HepG2 (cell line): ENCODE results near the gene DUSP2. TPM values are rescaled to one million over a fixed set of nuclear protein-coding genes. Genes with fewer than 3 reads are reported as not detected.

Source experiments
- ATAC-seq: fragments of 200-7000 bp; cut with Tn5 transposase; 3 replicates; pipeline ENCODE4 v1.9.1; 2020; ENCODE audit warnings: mild to moderate bottlenecking, moderate library complexity
- BruUV-seq: library from RNA; stranded (reverse); fragments of 400-500 nt; replicated peaks from 2 replicates; lab custom pipeline; 2021; lab: Mats Ljungman, UMichigan
- CTCF ChIA-PET: fragments of 300-600 bp; formaldehyde crosslinking; extraction: SDS; loops from one replicate; lab custom pipeline; 2021; ENCODE audit warnings: low total read pairs, inconsistent platforms, low intra/inter-chr PET ratio; lab: Yijun Ruan, JAX
- POLR2A ChIA-PET: fragments of 350-600 bp; sonication (Branson Sonifier 250); formaldehyde crosslinking; loops from one replicate; lab custom pipeline; 2020; ENCODE audit warnings: antibody characterized with exemption, inconsistent platforms; lab: Yijun Ruan, JAX
- DNase-seq: peaks from one replicate; pipeline ENCODE4 v3.0.0-alpha.2; 2015; ENCODE audit warnings: low spot score
- FAIRE-seq: peaks from 3 replicates; lab custom pipeline; 2011; peaks lifted over from hg19 to GRCh38; lab: Jason Lieb, UNC
- H2AFZ ChIP-seq: one replicate; pipeline ENCODE4 v1.6.1; 2011; ENCODE audit warnings: low read length, inconsistent platforms
- H3K27ac ChIP-seq: fragments of 300-600 bp; 3 replicates; pipeline ENCODE4 v1.8.0; 2011; ENCODE audit warnings: mixed run types, mild to moderate bottlenecking, mixed read lengths, low read length, inconsistent platforms; ENCODE audit not compliant: insufficient read depth; ENCODE audit errors: extremely low read length
- H3K27me3 ChIP-seq, 2 experiments: fragments of 200-600 bp in 1 of 2; 2 replicates in 1 of 2; 3 replicates in 1 of 2; pipeline versions ENCODE4 v1.6.0 to v1.8.0; 2011; ENCODE audit warnings: low read length in 2 of 2, mild to moderate bottlenecking in 2 of 2, moderate library complexity in 2 of 2, inconsistent platforms in 1 of 2; ENCODE audit not compliant: insufficient read depth in 2 of 2, control insufficient read depth in 1 of 2
- H3K36me3 ChIP-seq, 2 experiments: fragments of 200-600 bp in 1 of 2; replicated peaks in 1 of 2; 2 replicates in 1 of 2; 3 replicates in 1 of 2; pipeline versions ENCODE4 v1.5.1 to v1.8.0; 2011; ENCODE audit warnings: low read length in 2 of 2, inconsistent platforms in 1 of 2; ENCODE audit not compliant: insufficient read depth in 2 of 2, control insufficient read depth in 1 of 2
- H3K4me1 ChIP-seq: 2 replicates; pipeline ENCODE4 v1.5.1; 2012; ENCODE audit warnings: low read length, inconsistent platforms; ENCODE audit not compliant: insufficient read depth
- H3K4me2 ChIP-seq: 2 replicates; pipeline ENCODE4 v1.6.0; 2011; ENCODE audit warnings: low read depth, low read length, inconsistent platforms
- H3K4me3 ChIP-seq, 3 experiments: fragments of 200-600 bp in 1 of 3; sonication (generic), shearing (Covaris generic) in 1 of 3; replicated peaks in 1 of 3; 2 replicates each; pipeline ENCODE4 v1.5.1; 2011 to 2016; ENCODE audit warnings: low read length in 3 of 3, inconsistent platforms in 2 of 3, low read depth in 2 of 3, mild to moderate bottlenecking in 2 of 3, control low read depth in 1 of 3, mixed read lengths in 1 of 3; ENCODE audit not compliant: insufficient read depth in 1 of 3
- H3K79me2 ChIP-seq: one replicate; pipeline ENCODE4 v1.6.1; 2011; ENCODE audit warnings: low read length, inconsistent platforms; ENCODE audit not compliant: insufficient read depth
- H3K9ac ChIP-seq: 2 replicates; pipeline ENCODE4 v1.6.0; 2011; ENCODE audit warnings: mild to moderate bottlenecking, low read depth, low read length, inconsistent platforms; ENCODE audit not compliant: insufficient read depth
- H3K9me3 ChIP-seq: 2 replicates; pipeline ENCODE4 v1.5.1; 2012; ENCODE audit warnings: mild to moderate bottlenecking, low read length
- H4K20me1 ChIP-seq: 2 replicates; pipeline ENCODE4 v1.6.0; 2011; ENCODE audit warnings: inconsistent platforms, mild to moderate bottlenecking, low read length, moderate library complexity; ENCODE audit not compliant: insufficient read depth
- CREB1 ChIP-seq, 2 experiments: fragments of 450-650 bp in 1 of 2; IDR thresholded peaks; 2 replicates each; pipeline ENCODE4 v1.6.1; 2016 to 2017; ENCODE audit warnings: control low read depth in 1 of 2, mild to moderate bottlenecking in 1 of 2, missing compliant biosample characterization in 1 of 2, missing genetic modification characterization in 1 of 2
- GATA4 ChIP-seq: sonication (generic); IDR thresholded peaks from 2 replicates; pipeline ENCODE4 v1.6.1; 2016; ENCODE audit warnings: antibody characterized with exemption, low read depth, borderline replicate concordance
- GLI4 ChIP-seq: sonication (generic); formaldehyde crosslinking; IDR thresholded peaks from 2 replicates; pipeline ENCODE4 v1.5.1; 2020; ENCODE audit warnings: missing genetic modification reagents, mild to moderate bottlenecking, moderate library complexity, borderline replicate concordance
- PBX2 ChIP-seq: IDR thresholded peaks from 2 replicates; pipeline ENCODE4 v1.6.1; 2016; ENCODE audit warnings: control low read depth
- SMARCE1 ChIP-seq: fragments of 450-650 bp; IDR thresholded peaks from 2 replicates; pipeline ENCODE4 v1.6.1; 2017; ENCODE audit warnings: borderline replicate concordance
- TFAP4 ChIP-seq: sonication (generic); IDR thresholded peaks from 2 replicates; pipeline ENCODE4 v1.6.1; 2016; ENCODE audit warnings: low read depth, borderline replicate concordance
- ZNF331 ChIP-seq: sonication (generic); formaldehyde crosslinking; IDR thresholded peaks from 2 replicates; pipeline ENCODE4 v1.4.0; 2020; ENCODE audit warnings: missing genetic modification reagents
- ZNF556 ChIP-seq: sonication (generic); formaldehyde crosslinking; IDR thresholded peaks from 2 replicates; pipeline ENCODE4 v1.4.0; 2020; ENCODE audit warnings: mild to moderate bottlenecking, missing genetic modification reagents, borderline replicate concordance
- WGBS: methylation state at CpG from one replicate; pipeline ENCODE4 v1.1.6; 2017; ENCODE audit warnings: low lambda C conversion rate; 5-methylcytosine and 5-hydroxymethylcytosine counted together
- in situ Hi-C: cut with HindIII; loops from 2 replicates; pipeline ENCODE4 v1.10.0; 2017; ENCODE audit warnings: low pct_unique_long_range_greater_than_20kb; ENCODE audit not compliant: extremely low pct_ligation_motif_present
- intact Hi-C: fragments of 100-400 bp; cut with micrococcal nuclease; formaldehyde crosslinking; loops from one replicate; pipeline ENCODE4 v1.10.0; 2022; ENCODE audit not compliant: unreplicated experiment
- polyA plus RNA-seq, 8 experiments: library from polyadenylated mRNA; depleted of rRNA in 3 of 8; stranded (reverse) in 7 of 8; unstranded in 1 of 8; fragments of >200 nt; fragmentation: Illumina TruSeq in 4 of 8; extraction: Trizol in 4 of 8; gene quantifications; 2 replicates each; pipeline versions ENCODE4 v1.2.1 to v1.2.3, GENCODE V29; 2011 to 2016; ENCODE audit warnings: low read depth in 4 of 8, missing spikeins in 1 of 8, mixed read lengths in 1 of 8; ENCODE audit not compliant: insufficient read depth in 1 of 8
- total RNA-seq, 5 experiments: library from RNA; depleted of rRNA; stranded (reverse); fragments of >200 nt; fragmentation: Illumina TruSeq; extraction: Trizol; gene quantifications; 2 replicates each; pipeline ENCODE4 v1.2.3, GENCODE V29; 2016; ENCODE audit warnings: low read depth in 1 of 5

The DUSP2 gene
- total and polyA plus RNA-seq, 2 of the 13 experiments (the other 11 are each of a cell fraction or from before 2014, with no cell fraction given): not detected

GRCh38 chr2:96128456-96128855, 16.8 kb downstream of the DUSP2 start:
- no peaks in the 10 kb centered on the region; the same call in 1 of the 2 replicates for H3K4me1 ChIP-seq
- TF ChIP-seq PBX2 (no peak), GATA4 (no peak), CREB1 (IDR thresholded peaks at IDR 0.05) (no peak), CREB1 (CRISPR knock-in tag; IDR thresholded peaks at IDR 0.05) (no peak), ZNF331 (CRISPR knock-in tag) (no peak), TFAP4 (no peak), GLI4 (CRISPR knock-in tag) (no peak), SMARCE1 (no peak), ZNF556 (CRISPR knock-in tag) (no peak)
- DNase-seq (no peak), ATAC-seq (no peak), FAIRE-seq (no peak)
- no peaks in the 10 kb centered on the region for H3K9me3 ChIP-seq
- no peak overlapping the region for H3K27ac ChIP-seq
- 51% methylated on average over 6 of the region's 6 CpGs for WGBS
- CTCF ChIA-PET: no interaction called here
- no peak overlapping the region for H3K4me3 ChIP-seq
- no TSS peak for BruUV-seq
- POLR2A ChIA-PET: no interaction called here
- no peak overlapping the region for H3K4me2 ChIP-seq
- H3K9ac ChIP-seq: no peak overlapping the region
- H3K36me3 ChIP-seq: no peaks in the 10 kb centered on the region
- no peak overlapping the region for H2AFZ ChIP-seq
- in situ Hi-C loops: loop anchor here (25.0 kb wide), 1 partner anchor 384 kb away; the partner anchor contains the start of gene NEURL3
- intact Hi-C loops: no loop called here
- H3K79me2 ChIP-seq: no peaks in the 10 kb centered on the region
- peaks cover 8 to 58% of the 10 kb centered on the region in 2 experiments; a peak in 3 of 5 replicates for H3K27me3 ChIP-seq
- no peaks in the 10 kb centered on the region for H4K20me1 ChIP-seq
